H1 (cell line): ENCODE results near the gene GPR65. TPM values are rescaled to one million over a fixed set of nuclear protein-coding genes. Genes with fewer than 3 reads are reported as not detected.

ENCODE experiments used
- CTCF ChIA-PET: fragments of 300-600 bp; sonication (Branson Sonifier 250); formaldehyde crosslinking; loops from one replicate; lab custom pipeline; 2021; ENCODE audit not compliant: partially characterized antibody; lab: Charles Lee
- POLR2A ChIA-PET: fragments of 300-600 bp; sonication (Branson Sonifier 250); formaldehyde crosslinking; loops from one replicate; lab custom pipeline; 2021; ENCODE audit warnings: inconsistent platforms; ENCODE audit not compliant: partially characterized antibody; lab: Charles Lee
- DNase-seq, 2 experiments: peaks; one replicate each; pipeline versions ENCODE4 v3.0.0 to v3.0.0-alpha.2; 2010 to 2022; ENCODE audit warnings: low spot score in 2 of 2, low read depth in 1 of 2, mixed read lengths in 1 of 2
- FAIRE-seq: peaks from 2 replicates; lab custom pipeline; 2011; peaks lifted over from hg19 to GRCh38; lab: Jason Lieb, UNC
- H2AFZ ChIP-seq: 2 replicates; pipeline ENCODE4 v1.8.1; 2012; ENCODE audit warnings: low read length, inconsistent platforms
- H2AK5ac ChIP-seq: 2 replicates; pipeline ENCODE4 v1.6.1; 2013; ENCODE audit warnings: low read depth, low read length
- H2BK120ac ChIP-seq: replicated peaks from 2 replicates; pipeline ENCODE3; 2013; ENCODE audit warnings: low read depth, low read length, inconsistent platforms
- H2BK12ac ChIP-seq: 2 replicates; pipeline ENCODE4 v1.6.1; 2013; ENCODE audit warnings: low read depth, low read length
- H2BK15ac ChIP-seq: 2 replicates; pipeline ENCODE4 v1.6.1; 2013; ENCODE audit warnings: low read length
- H2BK20ac ChIP-seq: 2 replicates; pipeline ENCODE4 v1.6.1; 2013; ENCODE audit warnings: low read length
- H2BK5ac ChIP-seq: 2 replicates; pipeline ENCODE4 v1.6.1; 2013; ENCODE audit warnings: low read depth, low read length
- H3K14ac ChIP-seq: 2 replicates; pipeline ENCODE4 v1.6.1; 2013; ENCODE audit warnings: inconsistent platforms; ENCODE audit not compliant: insufficient read length
- H3K18ac ChIP-seq: 2 replicates; pipeline ENCODE4 v1.6.1; 2013; ENCODE audit warnings: low read length; ENCODE audit errors: extremely low read depth
- H3K23ac ChIP-seq: 2 replicates; pipeline ENCODE4 v1.6.1; 2013; ENCODE audit warnings: inconsistent platforms; ENCODE audit not compliant: insufficient read length
- H3K23me2 ChIP-seq: 2 replicates; pipeline ENCODE4 v1.6.1; 2013; ENCODE audit warnings: low read depth, low read length
- H3K27ac ChIP-seq: 2 replicates; pipeline ENCODE4 v1.6.1; 2011; ENCODE audit warnings: low read depth, low read length, inconsistent platforms
- H3K27me3 ChIP-seq, 4 experiments: replicated peaks in 1 of 4; 1 replicate in 1 of 4; 2 replicates in 3 of 4; pipeline versions ENCODE4 v1.6.1 to v1.8.1; 2011 to 2013; ENCODE audit warnings: low read length in 3 of 4, mild to moderate bottlenecking in 3 of 4, inconsistent platforms in 2 of 4, mixed read lengths in 2 of 4, moderate library complexity in 1 of 4; ENCODE audit not compliant: control insufficient read depth in 3 of 4, insufficient read depth in 3 of 4; ENCODE audit errors: extremely low read depth in 1 of 4
- H3K36me3 ChIP-seq, 4 experiments: 2 replicates each; pipeline versions ENCODE4 v1.6.1 to v1.8.1; 2011 to 2013; ENCODE audit warnings: mild to moderate bottlenecking in 4 of 4, low read length in 3 of 4, moderate library complexity in 2 of 4, control low read depth in 1 of 4, inconsistent platforms in 1 of 4; ENCODE audit not compliant: insufficient read depth in 4 of 4, control insufficient read depth in 2 of 4
- H3K4ac ChIP-seq: replicated peaks from 2 replicates; pipeline ENCODE3; 2013; ENCODE audit warnings: low read length, low read depth, mixed read lengths, inconsistent platforms; ENCODE audit not compliant: insufficient read length
- H3K4me1 ChIP-seq, 4 experiments: replicated peaks in 1 of 4; 1 replicate in 1 of 4; 2 replicates in 3 of 4; pipeline versions ENCODE4 v1.6.1 to v1.8.1; 2011 to 2013; ENCODE audit warnings: low read length in 3 of 4, inconsistent platforms in 2 of 4, mixed read lengths in 1 of 4; ENCODE audit not compliant: insufficient read depth in 4 of 4, control insufficient read depth in 3 of 4
- H3K4me2 ChIP-seq, 2 experiments: 2 replicates each; pipeline versions ENCODE4 v1.6.1 to v1.8.1; 2011 to 2013; ENCODE audit warnings: low read depth in 2 of 2, low read length in 2 of 2, control low read depth in 1 of 2, inconsistent platforms in 1 of 2, mild to moderate bottlenecking in 1 of 2; ENCODE audit not compliant: insufficient read depth in 1 of 2
- H3K4me3 ChIP-seq, 4 experiments: fragments of 200-600, 300-600 bp in 1 of 4; sonication (generic), shearing (Covaris generic), sonication (Bioruptor Twin) in 1 of 4; 2 replicates each; pipeline versions ENCODE4 v1.5.1 to v1.8.1; 2011 to 2016; ENCODE audit warnings: low read length in 4 of 4, low read depth in 3 of 4, control low read depth in 2 of 4, inconsistent platforms in 2 of 4, mild to moderate bottlenecking in 2 of 4, mixed read lengths in 1 of 4, moderate library complexity in 1 of 4; ENCODE audit not compliant: insufficient read depth in 2 of 4; ENCODE audit errors: extremely low read depth in 1 of 4
- H3K56ac ChIP-seq: replicated peaks from 2 replicates; pipeline ENCODE3; 2013; ENCODE audit warnings: low read depth, mild to moderate bottlenecking, mixed read lengths, low read length, inconsistent platforms; ENCODE audit not compliant: insufficient read length
- H3K79me1 ChIP-seq: 2 replicates; pipeline ENCODE4 v1.6.1; 2013; ENCODE audit warnings: low read depth, low read length, control low read depth
- H3K79me2 ChIP-seq, 2 experiments: 2 replicates each; pipeline versions ENCODE4 v1.6.1 to v1.8.1; 2012 to 2013; ENCODE audit warnings: low read length in 2 of 2, mild to moderate bottlenecking in 2 of 2, inconsistent platforms in 1 of 2; ENCODE audit not compliant: insufficient read depth in 2 of 2, control insufficient read depth in 1 of 2
- H3K9ac ChIP-seq, 4 experiments: replicated peaks in 1 of 4; 1 replicate in 1 of 4; 2 replicates in 3 of 4; pipeline versions ENCODE4 v1.6.1 to v1.8.1; 2011 to 2013; ENCODE audit warnings: low read depth in 3 of 4, low read length in 3 of 4, control low read depth in 2 of 4, mild to moderate bottlenecking in 2 of 4, moderate library complexity in 2 of 4, inconsistent platforms in 1 of 4; ENCODE audit errors: extremely low read depth in 1 of 4
- H3K9me3 ChIP-seq, 2 experiments: 2 replicates each; pipeline versions ENCODE4 v1.6.1 to v1.8.1; 2012 to 2013; ENCODE audit warnings: mild to moderate bottlenecking in 2 of 2, moderate library complexity in 2 of 2, control low read depth in 1 of 2, inconsistent platforms in 1 of 2, low read depth in 1 of 2, low read length in 1 of 2, mixed read lengths in 1 of 2; ENCODE audit not compliant: insufficient read depth in 2 of 2
- H4K20me1 ChIP-seq, 2 experiments: replicated peaks in 1 of 2; 2 replicates each; pipeline versions ENCODE3 to v1.8.1; 2011 to 2013; ENCODE audit warnings: inconsistent platforms in 2 of 2, low read length in 2 of 2, mild to moderate bottlenecking in 1 of 2; ENCODE audit not compliant: insufficient read depth in 2 of 2, control insufficient read depth in 1 of 2
- H4K5ac ChIP-seq: 2 replicates; pipeline ENCODE4 v1.6.1; 2013; ENCODE audit warnings: low read length, low read depth, mixed read lengths, inconsistent platforms; ENCODE audit not compliant: insufficient read length
- H4K8ac ChIP-seq: 2 replicates; pipeline ENCODE4 v1.8.0; 2013; ENCODE audit warnings: mild to moderate bottlenecking, moderate library complexity, low read length, inconsistent platforms; ENCODE audit not compliant: insufficient read depth; ENCODE audit errors: extremely low read depth
- H4K91ac ChIP-seq: replicated peaks from 2 replicates; pipeline ENCODE3; 2013; ENCODE audit warnings: low read length, mixed read lengths, inconsistent platforms; ENCODE audit not compliant: insufficient read length
- BACH1 ChIP-seq: IDR thresholded peaks from 2 replicates; pipeline ENCODE4 v1.6.1; 2012; ENCODE audit warnings: low read length, improper control_type of control experiment
- BRCA1 ChIP-seq: IDR thresholded peaks from 2 replicates; pipeline ENCODE4 v1.6.1; 2012; ENCODE audit warnings: low read depth, low read length, improper control_type of control experiment
- CBX5 ChIP-seq: fragments of 300-800, 300-1000 bp; sonication (generic); IDR thresholded peaks from 2 replicates; pipeline ENCODE4 v1.7.1; 2016; ENCODE audit warnings: antibody characterized with exemption, low read length, low read depth
- CBX8 ChIP-seq: fragments of 300-800, 300-1000 bp; sonication (generic); IDR thresholded peaks from 2 replicates; pipeline ENCODE4 v1.7.1; 2016; ENCODE audit warnings: low read depth, low read length, borderline replicate concordance
- CHD1 ChIP-seq: IDR thresholded peaks from 2 replicates; pipeline ENCODE4 v1.6.1; 2012; ENCODE audit warnings: low read depth, low read length, improper control_type of control experiment
- CHD2 ChIP-seq: IDR thresholded peaks from 2 replicates; pipeline ENCODE4 v1.6.1; 2012; ENCODE audit warnings: low read length, improper control_type of control experiment
- FOSL1 ChIP-seq: IDR thresholded peaks from 2 replicates; pipeline ENCODE4 v1.6.1; 2011; ENCODE audit warnings: mild to moderate bottlenecking, low read depth, low read length, moderate library complexity; ENCODE audit not compliant: insufficient read depth
- PHF8 ChIP-seq: fragments of 200-600 bp; sonication (generic); conservative IDR thresholded peaks from 2 replicates; pipeline ENCODE4 v1.7.1; 2012; ENCODE audit warnings: low read depth, mild to moderate bottlenecking, inconsistent platforms, low read length, moderate library complexity
- POU5F1 ChIP-seq: IDR thresholded peaks from 2 replicates; pipeline ENCODE4 v1.6.1; 2011; ENCODE audit warnings: low read depth, mild to moderate bottlenecking, low read length, moderate library complexity
- SIN3A ChIP-seq, 2 experiments: IDR thresholded peaks in 1 of 2; conservative IDR thresholded peaks in 1 of 2; 2 replicates each; pipeline ENCODE4 v1.6.1; 2011 to 2012; ENCODE audit warnings: low read length in 2 of 2, improper control_type of control experiment in 1 of 2, low read depth in 1 of 2, mild to moderate bottlenecking in 1 of 2
- SIRT6 ChIP-seq: IDR thresholded peaks from one replicate; pipeline ENCODE4 v1.7.1; 2012; ENCODE audit warnings: low read length, inconsistent platforms
- SP4 ChIP-seq: IDR thresholded peaks from 2 replicates; pipeline ENCODE4 v1.6.1; 2012; ENCODE audit warnings: low read length, inconsistent platforms
- WGBS, 2 experiments: shearing (Covaris generic) in 1 of 2; methylation state at CpG; one replicate each; pipeline versions ENCODE4 v1.1.6 to v1.1.7; 2013 to 2015; ENCODE audit warnings: low lambda C conversion rate in 2 of 2, mixed read lengths in 2 of 2, inconsistent platforms in 1 of 2, low coverage in 1 of 2, missing lambda C conversion rate in 1 of 2; ENCODE audit not compliant: insufficient replicate concordance in 2 of 2, insufficient coverage in 1 of 2, insufficient read length in 1 of 2; ENCODE audit errors: extremely low coverage in 1 of 2, missing lambda C conversion rate in 1 of 2; 5-methylcytosine and 5-hydroxymethylcytosine counted together
- polyA plus RNA-seq, 7 experiments: library from polyadenylated mRNA; depleted of rRNA in 3 of 7; stranded (reverse) in 5 of 7; unstranded in 2 of 7; fragments of >200 nt in 5 of 7; fragments of 200-250 nt in 2 of 7; gene quantifications; 1 replicate in 5 of 7; 2 replicates in 1 of 7; 4 replicates in 1 of 7; pipeline versions ENCODE4 v1.2.1 to v1.2.3, GENCODE V29; 2011 to 2013; ENCODE audit warnings: missing spikeins in 2 of 7, mixed read lengths in 2 of 7
- total RNA-seq: library from RNA; stranded (reverse); fragmentation: NEBNext Ultra II Directional; extraction: Animal tissue kit (Norgen Biotek cat#: 25700); gene quantifications from 2 replicates; pipeline ENCODE4 v1.2.1, GENCODE V29; 2021

Gene GPR65
- total and polyA plus RNA-seq, 2 of the 8 experiments (the other 6 are each of a cell fraction or from before 2014, with no cell fraction given), result not detected

- no peak overlapping the region for H3K4ac ChIP-seq
- H2AFZ ChIP-seq, result no peak overlapping the region
- H2BK5ac ChIP-seq, result no peak overlapping the region
- CTCF ChIA-PET, result interaction anchor here (1.2 kb wide), 1 partner anchor 178 kb away, joined by 3 read pairs; no protein-coding TSS in a partner anchor
- no peaks in the 10 kb centered on the region for H3K27me3 ChIP-seq
- H3K36me3 ChIP-seq, result no peaks in the 10 kb centered on the region
- H2BK120ac ChIP-seq, result no peak overlapping the region
- no peak overlapping the region for H3K4me2 ChIP-seq
- no peaks in the 10 kb centered on the region for H3K4me1 ChIP-seq
- H3K9ac ChIP-seq, result no peak overlapping the region
- H3K27ac ChIP-seq, result no peak overlapping the region
- H4K20me1 ChIP-seq, result no peaks in the 10 kb centered on the region
- no peak overlapping the region for H2AK5ac ChIP-seq
- H3K18ac ChIP-seq, result no peak overlapping the region
- H2BK20ac ChIP-seq, result no peak overlapping the region
- FAIRE-seq (no peak), DNase-seq (no peak)
- POLR2A ChIA-PET, result no interaction called here
- no peak overlapping the region for H4K8ac ChIP-seq
- no peak overlapping the region for H4K5ac ChIP-seq
- no peak overlapping the region for H3K23ac ChIP-seq
- H3K23me2 ChIP-seq, result no peaks in the 10 kb centered on the region
- 94% methylated on average over 1 of the region's 1 CpG; no CpG with 5 or more reads in 1 of the 2 experiments for WGBS, 2 experiments
- H3K79me2 ChIP-seq, result no peaks in the 10 kb centered on the region
- H4K91ac ChIP-seq, result no peak overlapping the region
- H2BK15ac ChIP-seq, result no peak overlapping the region
- H3K79me1 ChIP-seq, result no peaks in the 10 kb centered on the region
- H3K56ac ChIP-seq, result no peak overlapping the region
- no peak overlapping the region for H3K14ac ChIP-seq
- H3K4me3 ChIP-seq, result no peak overlapping the region
- TF ChIP-seq BRCA1 (no peak), CHD1 (no peak), CBX8 (no peak), PHF8 (no peak), FOSL1 (no peak), CBX5 (no peak), SIRT6 (no peak), SP4 (no peak), SIN3A (conservative IDR thresholded peaks at IDR 0.05 in 1 of 2, IDR thresholded peaks at IDR 0.05 in 1 of 2; ENCODE audit: low read depth in 1 of 2, low read length in 2 of 2) (no peak), CHD2 (no peak), POU5F1 (no peak), BACH1 (no peak)
- no peaks in the 10 kb centered on the region for H3K9me3 ChIP-seq
- no peak overlapping the region for H2BK12ac ChIP-seq
These were observed 4.6 kb downstream of the GPR65 start for GRCh38 chr14:88009486-88009885.
